H7 (cell line): Measurements from ENCODE around the gene PTPRT. TPM values are rescaled to one million over a fixed set of nuclear protein-coding genes. Genes with fewer than 3 reads are reported as not detected.

Source experiments
- DNase-seq: peaks from one replicate; pipeline ENCODE4 v3.0.0; 2012
- H3K27me3 ChIP-seq: 2 replicates; pipeline ENCODE4 v1.6.0; 2011; ENCODE audit warnings: mild to moderate bottlenecking, low read length; ENCODE audit not compliant: control insufficient read depth, insufficient read depth
- H3K36me3 ChIP-seq: replicated peaks from 2 replicates; pipeline ENCODE4 v1.5.1; 2011; ENCODE audit warnings: low read length; ENCODE audit not compliant: control insufficient read depth, insufficient read depth
- H3K4me3 ChIP-seq: 2 replicates; pipeline ENCODE4 v1.5.1; 2011; ENCODE audit warnings: low read depth, mild to moderate bottlenecking, control low read depth, low read length, moderate library complexity; ENCODE audit not compliant: insufficient read depth
- total RNA-seq: library from RNA; depleted of rRNA; stranded (reverse); fragments of >200 nt; shearing (Covaris generic); gene quantifications from 2 replicates; pipeline ENCODE4 v1.2.3, GENCODE V29; 2014

Gene PTPRT
- total RNA-seq, 1 experiment from 2014 or later = 0.07 TPM

DNA sequence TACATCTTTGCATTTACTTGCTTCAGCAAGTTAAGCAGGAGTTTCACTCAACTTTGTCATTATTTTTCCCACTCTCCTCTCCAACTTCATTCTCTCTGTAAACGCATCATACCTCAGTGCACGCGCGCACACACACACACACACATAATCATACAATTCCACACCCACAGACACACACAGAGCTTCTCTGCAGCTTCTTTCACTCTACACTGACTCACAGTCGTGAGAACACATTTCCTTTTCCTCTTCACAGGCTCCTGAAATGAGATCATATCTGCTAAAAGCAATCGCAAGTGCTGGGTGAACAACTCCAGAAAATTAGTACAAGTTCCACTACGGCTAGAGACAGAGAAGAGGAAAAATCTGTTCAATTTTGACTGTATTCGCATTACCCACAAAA is 215.4 kb downstream of the PTPRT start:
- no peak for DNase-seq
- Histone ChIP-seq H3K4me3 (no peak overlapping the region), H3K36me3 (no peaks in the 10 kb centered on the region), H3K27me3 (no peaks in the 10 kb centered on the region)

DNA sequence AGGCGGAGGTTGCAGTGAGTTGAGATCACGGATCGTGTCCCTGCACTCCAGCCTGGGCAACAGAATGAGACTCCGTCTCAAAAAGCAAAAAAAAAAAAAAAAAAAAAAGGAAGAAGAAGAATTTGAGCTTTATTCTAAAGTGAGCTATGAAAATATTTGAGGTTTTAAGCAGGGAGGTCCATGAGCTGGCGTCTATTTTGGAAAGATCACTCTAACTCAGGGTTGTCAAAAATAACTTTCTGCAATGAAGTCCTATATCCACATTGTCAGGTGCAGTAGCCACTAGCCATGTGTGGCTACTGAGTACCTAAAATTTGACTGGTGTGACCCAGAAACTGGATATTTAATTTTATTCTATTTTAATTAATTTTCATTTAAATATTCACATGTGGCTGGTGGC is 217.1 kb downstream of the PTPRT start:
- DNase-seq = no peak
- Histone ChIP-seq H3K36me3 (no peaks in the 10 kb centered on the region), H3K27me3 (no peaks in the 10 kb centered on the region), H3K4me3 (no peak overlapping the region)

DNA sequence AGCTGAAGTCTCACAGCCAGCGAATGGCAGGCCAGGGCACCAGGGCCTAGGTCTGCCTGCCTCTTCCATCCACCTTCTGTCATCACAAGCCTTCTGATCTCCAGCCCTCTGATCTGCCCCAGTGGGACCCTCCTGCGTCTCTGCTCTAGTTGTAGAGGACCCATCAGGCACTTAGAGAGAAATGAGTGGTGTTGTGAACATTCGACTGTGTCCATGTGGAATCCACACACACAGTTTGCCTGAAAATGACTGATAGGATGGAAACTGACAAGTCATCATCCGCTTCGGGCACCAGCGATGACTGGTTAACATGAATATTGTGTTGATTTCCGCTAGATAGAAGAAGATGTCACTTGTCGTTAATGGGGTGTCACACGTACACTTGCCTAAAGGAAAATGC is 221.0 kb downstream of the PTPRT start:
- no peak for DNase-seq
- H3K36me3 ChIP-seq = no peaks in the 10 kb centered on the region
- H3K27me3 ChIP-seq = no peaks in the 10 kb centered on the region
- H3K4me3 ChIP-seq = no peak overlapping the region

DNA sequence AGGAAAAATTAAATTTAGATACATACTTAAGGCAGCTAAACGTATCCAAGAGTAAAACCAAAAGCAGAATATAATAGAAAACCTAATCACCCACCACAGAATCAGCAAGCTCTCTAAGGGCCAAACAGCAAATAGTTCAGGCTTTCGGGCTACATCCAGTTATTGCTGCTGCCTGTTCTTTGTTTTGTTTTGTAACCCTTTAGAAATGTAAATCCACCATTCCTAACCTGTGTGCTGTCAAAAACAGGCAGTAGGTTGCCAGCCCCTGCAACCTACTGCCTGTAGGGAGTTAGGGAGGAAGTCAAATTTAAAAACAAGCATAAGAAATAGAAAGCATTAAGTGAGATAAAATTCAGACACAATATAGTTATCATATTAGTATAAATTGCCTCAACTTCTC is 225.9 kb downstream of the PTPRT start:
- Histone ChIP-seq H3K36me3 (no peaks in the 10 kb centered on the region), H3K4me3 (no peak overlapping the region), H3K27me3 (no peaks in the 10 kb centered on the region)
- DNase-seq = peak; percentile 58

DNA sequence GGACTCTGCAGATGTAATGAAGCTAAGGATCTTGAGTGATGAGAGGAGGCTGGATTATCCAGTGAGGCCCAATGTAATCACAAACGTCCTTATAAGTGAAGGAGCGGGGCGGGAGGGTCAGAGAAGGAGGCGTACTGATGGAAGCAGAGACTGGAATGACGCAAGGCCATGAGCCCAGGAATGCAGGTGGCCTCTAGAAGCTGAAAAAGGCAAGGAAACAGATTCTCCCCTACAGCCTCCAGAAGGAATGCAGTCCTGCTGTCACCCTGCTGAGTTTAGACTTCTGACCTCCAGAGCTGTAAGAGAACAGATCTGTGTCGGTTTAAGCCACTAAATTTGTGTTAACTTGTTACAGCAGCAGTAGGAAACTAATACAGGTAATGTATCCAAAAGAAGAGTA is 227.9 kb downstream of the PTPRT start:
- Histone ChIP-seq H3K27me3 (no peaks in the 10 kb centered on the region), H3K4me3 (no peak overlapping the region), H3K36me3 (no peaks in the 10 kb centered on the region)
- peak; percentile 22 for DNase-seq

DNA sequence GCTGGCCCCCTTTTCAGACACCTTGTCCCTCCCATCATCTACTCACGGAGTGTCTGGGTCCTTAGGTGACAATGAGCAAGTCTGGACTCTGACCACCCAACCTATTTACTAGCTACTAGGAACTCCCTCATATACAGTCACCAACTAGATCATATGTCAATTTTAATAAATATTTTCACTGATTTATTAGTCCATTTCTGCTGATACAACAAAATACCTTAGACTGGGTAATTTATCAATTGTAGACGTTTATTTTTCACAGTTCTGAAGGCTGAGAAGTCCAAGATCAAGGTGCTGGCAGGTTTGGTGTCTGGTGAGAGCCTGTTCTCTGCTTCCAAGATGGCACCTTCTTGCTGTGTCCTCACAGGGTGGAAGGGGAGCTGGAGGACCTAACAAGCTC is 229.7 kb downstream of the PTPRT start:
- Histone ChIP-seq H3K4me3 (no peak overlapping the region), H3K27me3 (no peaks in the 10 kb centered on the region), H3K36me3 (no peaks in the 10 kb centered on the region)
- DNase-seq = no peak

DNA sequence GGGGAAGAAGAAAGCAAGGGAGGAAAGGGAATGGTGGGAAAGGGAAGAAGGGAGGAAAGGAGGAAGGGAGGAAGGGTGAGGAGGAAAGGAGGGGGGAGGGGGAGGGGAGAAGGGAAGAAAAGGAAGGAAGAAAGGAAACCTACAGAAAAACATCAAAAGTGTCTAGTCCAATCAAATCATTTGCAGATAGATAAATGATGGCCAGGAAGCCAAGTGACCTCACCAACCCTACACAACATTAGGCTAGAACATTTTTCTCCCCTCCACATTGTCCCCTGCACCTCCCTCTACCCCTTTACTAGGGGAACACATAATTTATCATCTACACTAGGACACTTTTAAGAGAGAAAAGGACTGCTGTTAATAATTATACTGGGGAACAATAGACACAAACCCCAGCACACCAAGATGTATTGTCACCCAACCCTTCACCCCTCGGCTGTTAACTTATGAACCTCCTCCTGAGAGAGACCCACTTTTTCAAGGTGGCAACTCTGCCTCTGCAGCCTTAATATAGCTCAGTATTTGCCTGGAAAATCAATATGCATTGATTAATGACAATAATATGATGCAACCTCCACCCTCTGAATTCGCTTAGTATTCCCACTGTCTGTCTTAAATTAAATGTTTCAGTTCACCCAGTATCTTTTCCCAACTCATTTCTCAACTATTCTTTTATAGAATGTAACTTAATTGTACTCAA is 231.2 kb downstream of the PTPRT start:
- H3K4me3 ChIP-seq = no peak overlapping the region
- H3K27me3 ChIP-seq = no peaks in the 10 kb centered on the region
- no peak for DNase-seq
- no peaks in the 10 kb centered on the region for H3K36me3 ChIP-seq

DNA sequence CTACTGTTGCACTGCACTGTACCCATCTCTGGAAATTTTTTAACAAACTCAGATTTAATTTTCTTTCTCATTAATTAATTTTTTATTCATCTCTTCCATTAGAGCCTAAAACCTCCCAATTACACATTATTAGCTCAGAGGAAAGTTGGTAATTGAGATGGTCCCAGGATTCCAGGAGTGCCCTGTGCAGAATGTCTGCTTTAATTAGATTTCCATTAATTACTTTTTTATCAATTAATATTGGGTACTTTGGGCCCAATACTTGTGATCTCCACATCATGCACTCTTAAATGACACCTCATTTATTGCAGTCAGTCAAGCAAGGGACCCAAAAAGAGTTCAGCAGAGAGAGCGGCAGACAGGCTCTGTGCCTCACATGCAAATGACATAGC is 232.0 kb downstream of the PTPRT start:
- Histone ChIP-seq H3K4me3 (no peak overlapping the region), H3K36me3 (no peaks in the 10 kb centered on the region), H3K27me3 (no peaks in the 10 kb centered on the region)
- no peak for DNase-seq

DNA sequence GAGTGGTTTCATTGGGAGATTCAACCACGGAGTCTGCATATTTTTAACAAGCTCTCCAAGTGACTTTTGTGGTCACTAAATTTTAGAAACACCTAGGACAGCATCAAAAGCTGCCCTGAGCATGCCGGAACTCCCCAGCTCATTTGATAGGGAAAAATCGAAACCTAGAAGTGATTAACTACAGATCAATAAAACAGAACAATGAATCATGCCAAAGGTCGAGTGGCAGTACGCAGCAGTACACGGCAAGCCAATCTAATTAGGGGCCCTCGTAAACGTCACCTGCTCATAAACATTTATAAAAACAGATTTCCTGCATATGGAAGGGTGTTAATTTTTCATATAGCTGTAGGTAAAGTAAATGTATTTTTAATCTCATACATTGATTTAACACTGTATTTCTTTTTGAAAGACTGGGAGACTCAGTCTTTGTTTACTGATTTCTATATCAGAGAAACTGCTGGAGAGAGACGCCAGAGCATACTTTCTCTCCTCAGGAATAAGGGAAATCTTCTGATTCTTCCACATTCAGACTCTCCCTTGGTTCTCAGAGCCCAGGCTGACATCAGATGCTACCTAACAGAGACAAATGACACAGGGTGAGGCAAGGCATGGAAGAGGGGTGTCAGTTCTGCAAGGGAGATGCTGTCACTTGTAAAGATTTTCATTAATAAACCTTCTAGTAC is 232.5 kb downstream of the PTPRT start:
- no peak for DNase-seq
- no peaks in the 10 kb centered on the region for H3K36me3 ChIP-seq

DNA sequence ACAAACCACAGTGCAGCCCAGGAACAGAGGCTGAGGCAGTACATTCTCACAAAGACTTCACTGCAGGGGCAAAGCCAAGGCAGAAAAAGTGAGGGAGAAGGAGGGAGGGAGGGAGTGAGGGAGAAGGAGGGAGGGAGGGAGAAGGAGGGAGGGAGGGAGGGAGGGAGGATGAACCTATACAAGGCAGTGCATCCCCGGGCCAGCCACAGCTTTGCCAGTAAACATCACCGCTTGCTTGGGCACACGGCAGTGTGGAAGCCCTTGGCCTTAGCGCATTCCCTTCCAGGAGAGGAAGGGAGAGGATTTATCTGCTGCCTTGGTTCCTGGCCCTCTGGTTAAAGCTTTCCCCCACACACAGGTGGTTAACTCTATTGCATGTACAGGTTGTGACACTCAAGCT is 234.0 kb downstream of the PTPRT start:
- no peak for DNase-seq
- Histone ChIP-seq H3K27me3 (no peaks in the 10 kb centered on the region), H3K36me3 (no peaks in the 10 kb centered on the region), H3K4me3 (no peak overlapping the region)

More for the DNA sequence above, 232.5 kb downstream of the PTPRT start:
- no peak overlapping the region for H3K4me3 ChIP-seq
- no peaks in the 10 kb centered on the region for H3K27me3 ChIP-seq

DNA sequence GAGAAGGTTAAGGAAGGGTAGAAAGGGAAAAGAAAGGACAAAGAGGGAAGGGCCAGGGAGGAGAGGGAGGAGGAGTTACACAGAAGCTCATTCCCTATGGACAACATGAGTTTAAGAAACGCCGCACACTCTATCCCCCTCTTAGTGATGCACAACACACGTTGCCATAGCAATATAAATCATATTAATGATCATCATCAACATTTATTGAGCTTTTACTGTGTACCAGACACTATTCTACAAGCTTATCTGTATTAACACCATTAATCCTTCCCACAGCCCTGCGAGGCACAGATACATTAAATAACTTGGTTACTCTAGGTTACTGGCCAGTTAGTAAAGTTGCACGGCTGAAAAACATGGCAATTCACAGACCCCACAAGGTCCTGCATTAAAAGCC is 234.8 kb downstream of the PTPRT start:
- Histone ChIP-seq H3K4me3 (no peak overlapping the region), H3K36me3 (no peaks in the 10 kb centered on the region), H3K27me3 (no peaks in the 10 kb centered on the region)
- DNase-seq = no peak

DNA sequence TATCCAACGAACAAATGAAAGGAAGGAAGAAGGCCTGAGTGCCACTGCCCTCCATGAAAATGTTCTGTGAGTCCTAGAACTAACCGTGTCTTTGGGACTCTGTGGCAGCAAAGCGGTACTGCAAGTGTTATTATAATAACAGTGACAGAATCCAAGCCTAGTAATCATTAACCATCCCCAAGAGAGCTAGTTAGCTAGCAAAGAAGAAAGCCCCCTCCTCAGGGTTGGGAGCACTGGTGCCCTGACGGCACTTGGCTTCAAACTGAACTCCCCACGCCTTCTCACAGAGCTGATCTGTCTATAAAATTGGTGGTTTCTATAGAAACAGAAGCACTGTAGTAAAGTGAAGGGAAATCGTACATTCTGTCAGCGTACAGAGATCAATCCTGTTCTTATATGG is 239.8 kb downstream of the PTPRT start:
- DNase-seq = peak; percentile 18
- Histone ChIP-seq H3K4me3 (no peak overlapping the region), H3K27me3 (no peaks in the 10 kb centered on the region), H3K36me3 (no peaks in the 10 kb centered on the region)

DNA sequence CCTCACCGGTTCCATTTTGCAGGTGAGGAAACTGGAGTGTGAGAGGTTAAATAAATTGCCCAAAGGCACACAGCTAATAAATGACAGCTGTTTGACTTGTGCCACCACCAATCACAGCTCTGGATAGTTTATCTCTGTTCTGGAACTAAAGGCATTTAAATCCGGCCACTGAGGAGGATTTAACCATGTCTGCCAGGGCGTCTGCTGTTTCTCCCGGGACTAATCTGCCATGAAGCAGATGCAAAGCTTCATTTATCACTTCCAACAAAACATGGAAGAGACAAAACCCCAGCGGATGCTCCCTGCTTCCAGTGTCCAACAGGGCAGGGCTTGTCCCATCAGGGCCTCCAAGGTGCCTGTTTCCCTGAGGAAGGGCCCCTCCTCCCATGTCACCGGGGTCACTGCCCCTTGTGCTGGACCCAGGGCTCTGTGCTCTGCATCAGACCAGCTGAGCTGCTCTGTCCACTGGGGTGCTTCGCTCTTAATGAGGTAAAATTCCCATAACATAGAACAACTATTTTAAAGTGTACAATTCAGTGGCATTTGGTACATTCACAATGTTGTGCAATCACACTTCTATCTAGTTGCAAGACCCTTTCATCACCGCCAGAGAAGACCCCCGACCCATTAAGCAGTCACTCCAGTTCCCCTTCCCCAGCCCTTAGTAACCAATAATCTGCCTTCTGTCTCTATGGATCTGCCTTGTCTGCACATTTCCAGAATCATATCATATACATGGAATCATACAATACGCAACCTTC is 244.3 kb downstream of the PTPRT start:
- no peak for DNase-seq
- Histone ChIP-seq H3K36me3 (no peaks in the 10 kb centered on the region), H3K27me3 (no peaks in the 10 kb centered on the region), H3K4me3 (no peak overlapping the region)

DNA sequence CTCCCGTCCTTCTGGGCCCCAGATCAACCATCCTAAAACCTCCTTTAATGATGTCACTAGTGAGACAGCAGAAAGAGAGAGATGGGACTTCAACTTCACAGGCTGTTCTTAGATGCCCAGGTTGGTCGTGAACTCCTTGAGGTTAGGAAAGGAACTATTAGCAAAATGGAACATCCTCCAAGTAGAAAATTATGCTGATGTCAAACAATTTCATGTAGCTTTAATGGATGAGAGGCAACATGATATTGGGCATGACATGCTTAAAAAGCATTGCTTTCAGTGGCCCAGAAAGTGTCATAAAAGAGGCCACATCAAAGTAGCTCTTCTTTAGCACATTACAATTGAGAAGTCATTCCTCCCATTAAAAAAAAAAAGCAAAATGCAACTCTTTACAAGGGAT is 248.1 kb downstream of the PTPRT start:
- no peak for DNase-seq
- no peaks in the 10 kb centered on the region for H3K36me3 ChIP-seq
- no peak overlapping the region for H3K4me3 ChIP-seq
- no peaks in the 10 kb centered on the region for H3K27me3 ChIP-seq
